T-helper 1 cell treated with Interleukin-12 subunit alpha and Interleukin-12 subunit beta and Interleukin-4 antibody, amounts not matched to agents 30 μg/mL and 1 μg/mL, for 36 hours (primary cell): ENCODE measurements around the gene WIPI1.
"Not testable (repeated sequence)": the region's sequence is repeated elsewhere in the genome, so short reads cannot be mapped to it uniquely, and the experiment has no call there.

ENCODE experiments used
- H3K27ac Mint-ChIP-seq: one replicate; pipeline ENCODE4 v1.8.0; 2021; ENCODE audit warnings: mild to moderate bottlenecking, mixed read lengths
- H3K27me3 Mint-ChIP-seq: one replicate; pipeline ENCODE4 v1.8.0; 2021; ENCODE audit warnings: low read depth, mixed read lengths
- H3K36me3 Mint-ChIP-seq: one replicate; pipeline ENCODE4 v1.8.0; 2021; ENCODE audit warnings: low read depth, mixed read lengths
- H3K4me1 Mint-ChIP-seq: one replicate; pipeline ENCODE4 v1.8.0; 2021; ENCODE audit warnings: low read depth, mixed read lengths
- H3K4me3 Mint-ChIP-seq: one replicate; pipeline ENCODE4 v1.8.0; 2021; ENCODE audit warnings: mild to moderate bottlenecking, moderate library complexity, mixed read lengths
- H3K9me3 Mint-ChIP-seq: one replicate; pipeline ENCODE4 v1.8.0; 2021; ENCODE audit warnings: mixed read lengths

Gene WIPI1, protein sequence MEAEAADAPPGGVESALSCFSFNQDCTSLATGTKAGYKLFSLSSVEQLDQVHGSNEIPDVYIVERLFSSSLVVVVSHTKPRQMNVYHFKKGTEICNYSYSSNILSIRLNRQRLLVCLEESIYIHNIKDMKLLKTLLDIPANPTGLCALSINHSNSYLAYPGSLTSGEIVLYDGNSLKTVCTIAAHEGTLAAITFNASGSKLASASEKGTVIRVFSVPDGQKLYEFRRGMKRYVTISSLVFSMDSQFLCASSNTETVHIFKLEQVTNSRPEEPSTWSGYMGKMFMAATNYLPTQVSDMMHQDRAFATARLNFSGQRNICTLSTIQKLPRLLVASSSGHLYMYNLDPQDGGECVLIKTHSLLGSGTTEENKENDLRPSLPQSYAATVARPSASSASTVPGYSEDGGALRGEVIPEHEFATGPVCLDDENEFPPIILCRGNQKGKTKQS

GRCh38 chr17:68457168-68457538, at the start of gene WIPI1:
Gene WIPI1 (minus strand): TSS chr17:68457496. CDS start chr17:68457421, 75 bp downstream.
- Mint-ChIP-seq H3K4me3 (peak within 1 kb of the TSS; percentile 91), H3K27me3 (no peaks in the 10 kb centered on the region), H3K9me3 (no peaks in the 10 kb centered on the region), H3K27ac (peak within 1 kb of the TSS; percentile 92), H3K4me1 (peaks cover 63% of the 10 kb centered on the region), H3K36me3 (peaks cover 9% of the 10 kb centered on the region)

- Mint-ChIP-seq H3K4me1 (peaks cover 35% of the 10 kb centered on the region), H3K4me3 (no peak overlapping the region), H3K27me3 (peaks cover 3% of the 10 kb centered on the region), H3K36me3 (peaks cover 3% of the 10 kb centered on the region), H3K9me3 (peaks cover 3% of the 10 kb centered on the region), H3K27ac (no peak overlapping the region)
These were observed 48.7 kb upstream of the WIPI1 start for GRCh38 chr17:68505951-68506350.

DNA sequence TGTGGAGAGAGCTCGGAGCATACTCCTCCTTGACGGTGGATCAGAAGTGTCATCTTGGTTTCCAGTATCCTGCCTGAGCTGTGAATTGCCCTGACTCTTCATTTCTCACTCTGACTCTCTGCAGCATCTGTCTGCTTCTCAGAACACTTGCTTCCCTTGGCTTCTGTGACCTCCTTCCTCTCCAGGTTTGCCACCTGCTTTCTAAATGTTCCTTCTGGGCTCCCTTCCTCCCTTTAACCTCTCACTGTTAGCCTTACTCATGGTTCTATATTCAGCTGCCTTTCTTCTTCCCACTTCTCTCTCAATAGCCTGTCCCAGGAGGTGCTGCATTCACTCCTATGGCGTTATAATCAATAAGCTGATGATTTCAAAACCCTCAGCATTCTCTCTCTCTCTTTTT, 43.8 kb upstream of the WIPI1 start:
- Mint-ChIP-seq H3K27me3 (peaks cover 3% of the 10 kb centered on the region), H3K27ac (peak overlapping the region; percentile 8), H3K4me3 (no peak overlapping the region), H3K36me3 (peaks cover 5% of the 10 kb centered on the region), H3K4me1 (peaks cover 26% of the 10 kb centered on the region), H3K9me3 (peaks cover 3% of the 10 kb centered on the region)

DNA sequence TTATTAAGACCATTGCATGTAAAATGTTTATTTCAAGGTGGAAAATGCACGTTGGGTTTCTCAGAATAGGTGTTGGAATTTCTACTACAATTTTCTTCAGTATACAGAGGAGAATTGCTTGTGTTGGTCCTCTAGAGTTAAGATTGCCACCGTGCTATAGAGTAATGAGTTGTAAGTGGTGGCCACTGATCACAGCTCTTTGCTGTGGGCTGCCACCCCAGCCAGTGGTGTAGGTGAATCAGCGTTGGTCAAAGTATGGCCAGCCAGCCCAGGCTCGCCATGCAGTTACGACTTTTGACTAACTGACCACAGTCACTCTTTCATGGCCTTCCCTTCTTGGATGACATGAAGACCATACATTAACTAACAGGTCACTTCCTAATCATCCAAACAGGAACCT, 42.3 kb upstream of the WIPI1 start:
- Mint-ChIP-seq H3K4me1 (peaks cover 26% of the 10 kb centered on the region), H3K4me3 (no peak overlapping the region), H3K9me3 (peaks cover 3% of the 10 kb centered on the region), H3K27ac (no peak overlapping the region), H3K27me3 (peaks cover 3% of the 10 kb centered on the region), H3K36me3 (peaks cover 5% of the 10 kb centered on the region)

DNA sequence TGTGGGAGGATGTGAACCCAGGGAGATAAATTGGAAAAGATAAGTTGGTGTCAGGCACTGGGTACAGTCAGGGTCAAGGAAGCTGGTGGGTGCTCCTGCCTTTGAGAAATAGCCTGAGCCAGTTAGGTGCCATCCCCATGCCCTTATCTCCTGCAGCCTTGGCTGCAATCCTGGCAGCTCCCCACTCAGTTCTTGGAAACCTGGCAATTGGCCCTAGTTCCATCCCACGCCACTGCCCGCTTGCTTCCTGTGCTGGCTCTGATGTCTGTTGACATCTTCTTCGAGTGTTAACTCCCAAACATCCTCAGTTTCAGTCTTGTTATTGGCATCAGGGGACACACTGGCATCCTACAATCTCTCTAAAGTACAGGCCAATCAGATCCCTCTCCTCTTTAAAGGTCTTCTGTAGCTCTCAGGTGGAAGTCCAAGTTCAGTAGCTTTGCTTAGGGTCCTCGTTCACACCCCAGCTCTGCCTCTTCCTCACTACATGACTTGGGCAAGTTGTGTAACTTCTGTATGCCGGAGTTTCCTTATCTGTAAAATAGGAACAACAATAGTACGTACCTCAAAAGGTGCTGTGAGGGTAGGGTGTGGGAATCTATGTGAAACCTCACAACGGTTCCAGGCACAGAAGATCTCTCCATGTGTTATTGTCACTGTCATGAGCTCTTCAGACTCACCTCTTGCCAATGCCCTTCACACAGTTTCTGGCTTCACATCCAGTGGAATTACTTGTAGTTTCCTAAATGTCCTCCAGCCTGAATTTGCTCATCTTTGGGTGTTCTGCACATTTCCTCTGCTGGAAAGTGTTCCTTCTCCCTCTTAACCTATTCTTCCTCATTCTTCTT, 41.4 kb upstream of the WIPI1 start:
- H3K36me3 Mint-ChIP-seq: peaks cover 5% of the 10 kb centered on the region
- peak overlapping the region; percentile 15 for H3K4me3 Mint-ChIP-seq
- H3K27ac Mint-ChIP-seq: peak overlapping the region; percentile 87
- H3K9me3 Mint-ChIP-seq: no peaks in the 10 kb centered on the region
- peaks cover 3% of the 10 kb centered on the region for H3K27me3 Mint-ChIP-seq
- H3K4me1 Mint-ChIP-seq: peaks cover 26% of the 10 kb centered on the region

GRCh38 chr17:68497885-68498319, 40.6 kb upstream of the WIPI1 start:
- Mint-ChIP-seq H3K4me3 (peak overlapping the region; percentile 15), H3K9me3 (no peaks in the 10 kb centered on the region)

GRCh38 chr17:68495081-68495480, 37.8 kb upstream of the WIPI1 start:
- Mint-ChIP-seq H3K36me3 (peaks cover 2% of the 10 kb centered on the region), H3K27me3 (no peaks in the 10 kb centered on the region), H3K27ac (no peak overlapping the region), H3K4me3 (no peak overlapping the region), H3K4me1 (peaks cover 22% of the 10 kb centered on the region), H3K9me3 (no peaks in the 10 kb centered on the region)

More at GRCh38 chr17:68497885-68498319, 40.6 kb upstream of the WIPI1 start:
- Mint-ChIP-seq H3K4me1 (peaks cover 26% of the 10 kb centered on the region), H3K27ac (peak overlapping the region; percentile 87), H3K36me3 (peaks cover 5% of the 10 kb centered on the region), H3K27me3 (peaks cover 3% of the 10 kb centered on the region)

DNA sequence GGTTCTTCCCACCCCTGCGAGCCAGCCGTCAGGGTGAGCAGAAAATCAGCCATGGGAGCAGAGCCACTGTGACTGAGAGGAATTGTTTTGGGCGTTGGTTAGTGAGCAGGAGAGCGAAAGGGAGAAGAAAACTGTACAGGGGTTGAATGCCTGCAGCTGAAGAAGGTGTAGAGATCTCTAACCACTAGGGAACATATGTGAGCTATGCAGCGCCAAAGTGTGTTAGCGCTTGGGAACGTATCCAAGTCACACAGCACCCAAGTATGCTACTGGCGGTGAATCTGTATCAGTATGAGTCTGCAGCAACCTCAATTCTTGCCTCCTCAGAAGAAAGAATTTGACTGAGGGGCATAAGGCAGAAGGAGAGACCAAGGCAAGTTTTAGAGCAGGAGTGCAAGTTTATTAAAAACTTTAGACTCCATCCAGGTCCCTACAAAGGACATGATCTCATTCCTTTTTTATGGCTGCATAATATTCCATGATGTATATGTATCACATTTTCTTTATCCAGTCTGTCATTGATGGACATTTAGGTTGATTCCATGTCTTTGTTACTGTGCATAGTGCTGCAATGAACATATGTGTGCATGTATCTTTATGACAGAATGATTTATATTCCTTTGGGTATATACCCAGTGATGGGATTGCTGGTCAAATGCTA, 35.2 kb upstream of the WIPI1 start:
- not testable (repeated sequence) for H3K4me3 Mint-ChIP-seq, H3K27ac Mint-ChIP-seq, H3K27me3 Mint-ChIP-seq, H3K9me3 Mint-ChIP-seq, H3K36me3 Mint-ChIP-seq
- H3K4me1 Mint-ChIP-seq: peaks cover 15% of the 10 kb centered on the region

DNA sequence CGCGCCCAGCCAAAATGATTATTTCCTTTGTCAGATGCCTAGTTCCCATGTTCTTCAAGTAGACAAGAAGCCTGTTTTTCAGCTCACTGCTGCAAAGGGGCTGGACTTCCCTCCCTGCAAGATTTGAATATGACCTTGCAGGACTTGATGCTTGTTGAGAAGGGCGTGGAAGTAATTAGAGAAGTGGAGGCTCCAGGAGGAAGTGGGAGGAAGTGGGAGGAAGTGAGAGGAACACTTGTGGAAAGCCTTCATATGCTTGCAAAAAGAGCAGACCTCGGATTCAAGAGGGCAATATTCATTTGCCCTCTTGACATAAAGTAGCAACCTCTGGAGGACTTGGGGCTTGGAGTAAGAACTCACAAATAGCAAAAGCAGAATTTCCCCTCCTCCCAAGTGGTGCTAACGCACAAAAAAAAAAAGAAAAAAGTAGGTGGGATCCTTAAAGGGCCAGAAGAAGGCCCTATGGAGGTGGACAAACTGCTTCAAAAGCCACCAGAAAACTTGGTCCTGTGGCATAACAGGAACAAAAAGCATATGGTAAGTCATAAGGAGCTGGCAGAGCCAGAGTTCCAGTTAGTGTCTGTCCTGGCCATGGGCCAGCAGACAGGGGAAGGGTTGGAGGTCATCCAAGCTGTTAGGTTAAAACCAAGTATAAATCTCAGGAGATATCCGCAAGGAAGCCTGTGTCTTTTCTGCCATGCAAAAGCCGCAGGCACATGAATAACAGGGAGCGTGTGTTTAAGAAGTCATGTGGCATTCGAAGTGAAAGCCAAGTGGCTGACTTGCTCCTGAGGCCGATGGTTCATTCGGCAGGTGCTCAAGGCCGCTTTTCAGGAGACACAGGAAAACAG, 34.3 kb upstream of the WIPI1 start:
- peaks cover 2% of the 10 kb centered on the region for H3K27me3 Mint-ChIP-seq
- no peak overlapping the region for H3K27ac Mint-ChIP-seq
- no peaks in the 10 kb centered on the region for H3K9me3 Mint-ChIP-seq
- H3K36me3 Mint-ChIP-seq: no peaks in the 10 kb centered on the region
- H3K4me3 Mint-ChIP-seq: no peak overlapping the region
- peaks cover 17% of the 10 kb centered on the region for H3K4me1 Mint-ChIP-seq

DNA sequence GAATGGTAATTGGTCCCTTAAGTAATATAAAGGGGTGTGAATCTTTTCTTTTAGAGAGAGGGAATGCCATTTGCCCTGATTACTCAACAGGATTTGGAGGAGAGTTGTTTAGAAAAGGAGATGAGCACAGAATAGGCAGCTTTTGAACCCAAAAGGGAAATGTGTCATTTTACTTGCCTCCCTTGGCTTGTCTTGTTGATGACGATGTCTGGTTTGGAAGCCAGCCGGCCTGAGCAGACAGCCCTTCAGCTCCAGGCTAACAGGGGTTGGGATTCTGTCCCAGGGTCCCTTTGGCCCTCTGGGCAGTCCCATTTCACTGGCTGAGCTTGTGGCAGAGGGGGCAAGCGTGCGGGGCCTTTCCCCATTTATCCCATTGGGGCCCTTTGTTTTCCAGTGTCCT, 32.6 kb upstream of the WIPI1 start:
- peaks cover 19% of the 10 kb centered on the region for H3K27me3 Mint-ChIP-seq
- no peaks in the 10 kb centered on the region for H3K9me3 Mint-ChIP-seq

GRCh38 chr17:68484458-68484857, 27.2 kb upstream of the WIPI1 start:
- peaks cover 2% of the 10 kb centered on the region for H3K36me3 Mint-ChIP-seq
- peaks cover 7% of the 10 kb centered on the region for H3K9me3 Mint-ChIP-seq
- H3K27me3 Mint-ChIP-seq: peaks cover 44% of the 10 kb centered on the region
- no peak overlapping the region for H3K4me3 Mint-ChIP-seq
- H3K4me1 Mint-ChIP-seq: peaks cover 16% of the 10 kb centered on the region
- H3K27ac Mint-ChIP-seq: no peak overlapping the region

More for the DNA sequence above, 32.6 kb upstream of the WIPI1 start:
- Mint-ChIP-seq H3K27ac (no peak overlapping the region), H3K4me3 (no peak overlapping the region), H3K4me1 (peaks cover 21% of the 10 kb centered on the region), H3K36me3 (no peaks in the 10 kb centered on the region)

DNA sequence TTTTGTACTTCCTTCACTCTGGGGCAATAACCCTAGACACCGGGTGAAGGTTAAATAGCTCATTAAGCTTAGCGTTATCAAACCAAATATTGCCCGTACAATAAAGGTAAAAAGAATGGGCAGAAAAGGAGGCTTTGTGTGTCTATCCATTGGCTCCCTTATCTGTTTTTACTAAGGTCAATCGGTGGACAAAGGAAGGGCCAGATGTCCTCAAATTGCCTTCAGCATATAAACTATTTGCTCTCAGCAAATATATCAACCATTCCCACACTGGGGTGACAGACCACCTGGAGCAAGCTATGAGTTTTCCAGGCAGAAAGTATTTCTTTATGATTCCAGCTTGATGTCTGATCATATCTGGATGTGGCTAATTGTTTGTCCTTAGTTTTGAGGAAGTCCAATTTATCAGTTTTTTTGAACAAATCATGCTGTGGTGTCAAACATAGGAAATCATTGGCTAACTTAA, 25.3 kb upstream of the WIPI1 start:
- H3K36me3 Mint-ChIP-seq: peaks cover 5% of the 10 kb centered on the region
- peaks cover 11% of the 10 kb centered on the region for H3K9me3 Mint-ChIP-seq
- H3K27ac Mint-ChIP-seq: no peak overlapping the region
- H3K4me3 Mint-ChIP-seq: no peak overlapping the region
- peaks cover 8% of the 10 kb centered on the region for H3K4me1 Mint-ChIP-seq
- H3K27me3 Mint-ChIP-seq: peaks cover 44% of the 10 kb centered on the region

GRCh38 chr17:68480885-68481284, 23.6 kb upstream of the WIPI1 start:
- peaks cover 11% of the 10 kb centered on the region for H3K9me3 Mint-ChIP-seq
- H3K4me1 Mint-ChIP-seq: no peaks in the 10 kb centered on the region
- peaks cover 5% of the 10 kb centered on the region for H3K36me3 Mint-ChIP-seq
- H3K4me3 Mint-ChIP-seq: no peak overlapping the region
- H3K27ac Mint-ChIP-seq: no peak overlapping the region
- peaks cover 47% of the 10 kb centered on the region for H3K27me3 Mint-ChIP-seq
